Kidney capillary endothelial cell (primary cell): ENCODE results near the gene MYO18A.
"Not testable (repeated sequence)": the region's sequence is repeated elsewhere in the genome, so short reads cannot be mapped to it uniquely, and the experiment has no call there.

Experiments used
- DNase-seq: peaks from one replicate; pipeline ENCODE4 v3.0.0-alpha.2; 2018; ENCODE audit warnings: low spot score

MYO18A gene

GRCh38 chr17:29180034-29180787 is at the start of gene MYO18A:
MYO18A (minus strand) TSS chr17:29180398; CDS start chr17:29166940, 13,458 bp downstream.
- DNase-seq, result peak; percentile 77

GRCh38 chr17:29225396-29225795 is 45.2 kb upstream of the MYO18A start:
- no peak for DNase-seq

- DNase-seq, result not testable (repeated sequence)
Observed at GRCh38 chr17:29221338-29221737, 41.1 kb upstream of the MYO18A start.

GRCh38 chr17:29219378-29220047 is 39.3 kb upstream of the MYO18A start:
- peak; percentile 72 for DNase-seq

GRCh38 chr17:29216856-29217255 is 36.7 kb upstream of the MYO18A start:
- no peak for DNase-seq

- DNase-seq, result no peak
Observed at GRCh38 chr17:29216181-29216580, 36.0 kb upstream of the MYO18A start.

- no peak for DNase-seq
Observed at GRCh38 chr17:29215717-29216116, 35.5 kb upstream of the MYO18A start.

- no peak for DNase-seq
Observed at GRCh38 chr17:29215174-29215573, 35.0 kb upstream of the MYO18A start.

- no peak for DNase-seq
Observed at GRCh38 chr17:29214215-29215146, 34.3 kb upstream of the MYO18A start.

GRCh38 chr17:29212681-29213121 is 32.5 kb upstream of the MYO18A start:
- no peak for DNase-seq

GRCh38 chr17:29212094-29212631 is 32.0 kb upstream of the MYO18A start:
- no peak for DNase-seq

GRCh38 chr17:29210879-29211278 is 30.7 kb upstream of the MYO18A start:
- DNase-seq, result no peak

- DNase-seq, result no peak
Observed at GRCh38 chr17:29209073-29209472, 28.9 kb upstream of the MYO18A start.

GRCh38 chr17:29207975-29208374 is 27.8 kb upstream of the MYO18A start:
- DNase-seq, result no peak

GRCh38 chr17:29205047-29205446 is 24.8 kb upstream of the MYO18A start:
- DNase-seq, result no peak

GRCh38 chr17:29204068-29204804 is 24.0 kb upstream of the MYO18A start:
- not testable (repeated sequence) for DNase-seq

- DNase-seq, result no peak
Observed at GRCh38 chr17:29197516-29198272, 17.5 kb upstream of the MYO18A start.

GRCh38 chr17:29196769-29197515 is 16.7 kb upstream of the MYO18A start:
- no peak for DNase-seq

GRCh38 chr17:29195465-29196081 is 15.4 kb upstream of the MYO18A start:
- no peak for DNase-seq
